PC-9 (cell line): ENCODE data around the gene TMC8. TPM values are rescaled to one million over a fixed set of nuclear protein-coding genes. Genes with fewer than 3 reads are reported as not detected.

Source experiments
- BruUV-seq: library from RNA; stranded (reverse); fragments of 400-500 nt; replicated peaks from 2 replicates; lab custom pipeline; 2021; lab: Mats Ljungman, UMichigan
- CTCF ChIA-PET: fragments of 300-600 bp; sonication (Branson Sonifier 250); formaldehyde crosslinking; loops from one replicate; lab custom pipeline; 2022; ENCODE audit warnings: antibody characterized with exemption; lab: Charles Lee
- POLR2A ChIA-PET: fragments of 300-600 bp; sonication (Branson Sonifier 250); formaldehyde crosslinking; loops from one replicate; lab custom pipeline; 2022; ENCODE audit warnings: antibody characterized with exemption; ENCODE audit not compliant: unreplicated experiment; lab: Charles Lee
- DNase-seq, 2 experiments: peaks; one replicate each; pipeline versions ENCODE4 v3.0.0 to v3.0.0-alpha.2; 2015 to 2022; ENCODE audit warnings: mixed read lengths in 1 of 2
- H2AFZ ChIP-seq: fragments of 200-600 bp; sonication (generic); 2 replicates; pipeline ENCODE4 v1.8.1; 2017; ENCODE audit warnings: antibody characterized with exemption
- H3F3A ChIP-seq: fragments of 200-600 bp; sonication (generic); 2 replicates; pipeline ENCODE4 v1.8.1; 2017; ENCODE audit warnings: antibody characterized with exemption, mild to moderate bottlenecking, low read depth; ENCODE audit not compliant: insufficient read depth
- H3K27ac ChIP-seq: fragments of 200-600 bp; sonication (generic); 2 replicates; pipeline ENCODE4 v1.6.1; 2016; ENCODE audit warnings: mixed run types
- H3K27me3 ChIP-seq: fragments of 200-600 bp; sonication (generic); 2 replicates; pipeline ENCODE4 v1.6.1; 2016; ENCODE audit warnings: low read depth, mixed run types; ENCODE audit not compliant: insufficient read depth
- H3K36me3 ChIP-seq: fragments of 200-600 bp; sonication (generic); 2 replicates; pipeline ENCODE4 v1.6.1; 2016; ENCODE audit warnings: low read depth, mixed run types
- H3K4me1 ChIP-seq: fragments of 200-600 bp; sonication (generic); replicated peaks from 2 replicates; pipeline ENCODE4 v1.6.1; 2016; ENCODE audit warnings: mixed run types; ENCODE audit not compliant: insufficient read depth
- H3K4me2 ChIP-seq: fragments of 200-600 bp; sonication (generic); 2 replicates; pipeline ENCODE4 v1.6.1; 2017; ENCODE audit warnings: mixed run types
- H3K4me3 ChIP-seq: fragments of 200-600 bp; sonication (generic); 2 replicates; pipeline ENCODE4 v1.6.1; 2016; ENCODE audit warnings: mixed run types
- H3K79me2 ChIP-seq: fragments of 200-600 bp; sonication (generic); 2 replicates; pipeline ENCODE4 v1.6.1; 2017; ENCODE audit warnings: low read depth, mixed run types
- H3K9me2 ChIP-seq: fragments of 200-600 bp; sonication (generic); 2 replicates; pipeline ENCODE4 v1.8.1; 2017; ENCODE audit warnings: mild to moderate bottlenecking; ENCODE audit not compliant: insufficient read depth
- H3K9me3 ChIP-seq: fragments of 200-600 bp; sonication (generic); 2 replicates; pipeline ENCODE4 v1.8.1; 2016; ENCODE audit warnings: low read depth; ENCODE audit not compliant: insufficient read depth
- H4K20me1 ChIP-seq: fragments of 200-600 bp; sonication (generic); 2 replicates; pipeline ENCODE4 v1.8.1; 2017; ENCODE audit not compliant: insufficient read depth
- EZH2 ChIP-seq: fragments of 200-600 bp; sonication (generic); IDR thresholded peaks from 2 replicates; pipeline ENCODE4 v1.8.0; 2017; ENCODE audit warnings: antibody characterized with exemption, low read depth
- intact Hi-C: fragments of 100-400 bp; cut with micrococcal nuclease; formaldehyde crosslinking; loops from one replicate; pipeline ENCODE4 v1.10.0; 2022; ENCODE audit not compliant: unreplicated experiment
- total RNA-seq: library from RNA; stranded (reverse); gene quantifications from 2 replicates; pipeline ENCODE4 v1.2.3, GENCODE V29; 2021
- TF ChIP-seq, protein P1 (sequence below): fragments of 200-600 bp; sonication (generic); conservative IDR thresholded peaks from 2 replicates; pipeline ENCODE4 v1.6.1; 2017; ENCODE audit warnings: mixed run types, antibody characterized with exemption, mild to moderate bottlenecking, moderate library complexity

TMC8 gene
- total RNA-seq, 1 experiment from 2014 or later, result 1.9 TPM

DNA sequence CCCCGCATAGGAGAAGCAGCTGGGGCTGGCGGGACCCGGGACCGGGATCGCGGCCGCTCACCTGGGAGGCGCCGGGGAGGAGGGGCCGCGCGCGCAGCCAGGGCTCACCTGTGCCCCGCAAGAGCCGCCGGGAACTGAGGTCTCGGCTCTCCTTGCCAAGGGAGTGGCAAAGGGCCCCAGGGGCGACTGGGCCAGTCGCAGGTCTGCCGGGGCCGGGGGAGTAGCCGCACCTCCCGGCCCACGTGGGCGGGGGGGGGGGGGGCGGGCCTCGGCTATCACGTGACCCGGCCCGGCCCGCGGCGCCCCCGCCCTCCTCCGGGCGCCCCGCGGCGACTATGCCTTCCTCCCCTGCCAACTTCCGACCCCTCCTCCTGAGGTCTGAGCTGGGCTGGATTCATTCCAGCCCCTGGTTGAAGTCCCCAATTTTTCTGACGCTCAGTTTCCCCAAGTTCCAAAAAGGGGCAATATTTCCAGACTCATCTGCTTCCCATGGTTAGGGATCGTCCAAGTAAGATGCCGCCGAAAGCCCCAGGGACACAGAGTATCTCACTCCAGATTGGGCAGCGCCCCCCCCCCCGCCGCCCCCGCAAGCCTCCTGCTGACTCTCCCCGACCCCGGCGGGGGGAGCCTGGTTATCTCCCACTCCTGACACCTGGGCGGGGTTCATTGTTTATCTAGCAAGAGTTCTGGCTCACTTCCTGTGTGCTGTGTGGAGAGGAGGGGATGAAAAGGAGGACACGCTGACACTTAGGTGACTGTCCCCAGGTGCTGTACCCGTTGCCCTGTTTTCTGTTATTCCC is 1.8 kb upstream of the TMC8 start, which contains the start of gene TMC6:
Gene TMC6 (minus strand): TSS at position 205 of the 800 bp plus-strand sequence. CDS start 1,923 bp downstream, outside the sequence.
- Histone ChIP-seq H3K4me1 (peaks cover 19% of the 10 kb centered on the region), H3K4me2 (peak within 1 kb of the TSS; percentile 96), H3K79me2 (peaks cover 13% of the 10 kb centered on the region), H4K20me1 (no peaks in the 10 kb centered on the region), H3K9me3 (no peaks in the 10 kb centered on the region), H3K9me2 (no peaks in the 10 kb centered on the region), H3K27ac (peak within 1 kb of the TSS; percentile 69), H3K4me3 (peak within 1 kb of the TSS; percentile 81), H3K27me3 (no peaks in the 10 kb centered on the region), H2AFZ (peak within 1 kb of the TSS; percentile 74; the same call in 1 of the 2 replicates), H3F3A (peaks cover 18% of the 10 kb centered on the region; the same call in 1 of the 2 replicates), H3K36me3 (no peaks in the 10 kb centered on the region)
- peak; percentile 83 to 92 for DNase-seq
- TF ChIP-seq, protein P1, sequence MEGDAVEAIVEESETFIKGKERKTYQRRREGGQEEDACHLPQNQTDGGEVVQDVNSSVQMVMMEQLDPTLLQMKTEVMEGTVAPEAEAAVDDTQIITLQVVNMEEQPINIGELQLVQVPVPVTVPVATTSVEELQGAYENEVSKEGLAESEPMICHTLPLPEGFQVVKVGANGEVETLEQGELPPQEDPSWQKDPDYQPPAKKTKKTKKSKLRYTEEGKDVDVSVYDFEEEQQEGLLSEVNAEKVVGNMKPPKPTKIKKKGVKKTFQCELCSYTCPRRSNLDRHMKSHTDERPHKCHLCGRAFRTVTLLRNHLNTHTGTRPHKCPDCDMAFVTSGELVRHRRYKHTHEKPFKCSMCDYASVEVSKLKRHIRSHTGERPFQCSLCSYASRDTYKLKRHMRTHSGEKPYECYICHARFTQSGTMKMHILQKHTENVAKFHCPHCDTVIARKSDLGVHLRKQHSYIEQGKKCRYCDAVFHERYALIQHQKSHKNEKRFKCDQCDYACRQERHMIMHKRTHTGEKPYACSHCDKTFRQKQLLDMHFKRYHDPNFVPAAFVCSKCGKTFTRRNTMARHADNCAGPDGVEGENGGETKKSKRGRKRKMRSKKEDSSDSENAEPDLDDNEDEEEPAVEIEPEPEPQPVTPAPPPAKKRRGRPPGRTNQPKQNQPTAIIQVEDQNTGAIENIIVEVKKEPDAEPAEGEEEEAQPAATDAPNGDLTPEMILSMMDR, result no peak
- no peak for TF ChIP-seq EZH2
- BruUV-seq, result no TSS peak
- POLR2A ChIA-PET, result interaction anchor here (0.7 to 1.2 kb wide), 7 partner anchors 14 to 897 kb away, joined by 3 to 21 read pairs (median 7); partner anchors contain the start of gene TK1
- intact Hi-C loops, result loop anchor here (1.0 to 2.0 kb wide), 2 partner anchors 46 to 58 kb away; partner anchors contain the start of genes AFMID and TK1
- CTCF ChIA-PET, result interaction anchor here (0.6 to 1.0 kb wide), 3 partner anchors 9 to 232 kb away, joined by 5 to 19 read pairs (median 6); no protein-coding TSS in a partner anchor

GRCh38 chr17:78129351-78130089 is 1.1 kb upstream of the TMC8 start:
- Histone ChIP-seq H3K9me2 (no peaks in the 10 kb centered on the region), H3K4me2 (peak overlapping the region; percentile 96; the same call in 1 of the 2 replicates), H3K4me1 (peaks cover 19% of the 10 kb centered on the region), H3F3A (peaks cover 19% of the 10 kb centered on the region; the same call in 1 of the 2 replicates), H3K36me3 (no peaks in the 10 kb centered on the region), H3K9me3 (no peaks in the 10 kb centered on the region), H3K4me3 (peak overlapping the region; percentile 49; the same call in 1 of the 2 replicates), H4K20me1 (no peaks in the 10 kb centered on the region), H3K27ac (no peak overlapping the region), H3K79me2 (peaks cover 13% of the 10 kb centered on the region), H3K27me3 (no peaks in the 10 kb centered on the region), H2AFZ (no peak overlapping the region)
- intact Hi-C loops, result loop anchor here (2.0 kb wide), 1 partner anchor 57 kb away; the partner anchor contains the start of genes AFMID and TK1
- no peak for TF ChIP-seq EZH2
- TF ChIP-seq, protein P1, result no peak
- ChIA-PET CTCF (interaction anchor here (0.6 kb wide), 1 partner anchor 38 kb away, joined by 3 read pairs; no protein-coding TSS in a partner anchor), POLR2A (interaction anchor here (0.7 to 0.8 kb wide), 2 partner anchors 13 to 16 kb away, joined by 3 to 21 read pairs; no protein-coding TSS in a partner anchor)
- no peak for DNase-seq
- BruUV-seq, result no TSS peak

- peaks cover 19% of the 10 kb centered on the region; the same call in 1 of the 2 replicates for H3F3A ChIP-seq
- H4K20me1 ChIP-seq, result no peaks in the 10 kb centered on the region
- intact Hi-C loops, result no loop called here
- peaks cover 13% of the 10 kb centered on the region for H3K79me2 ChIP-seq
- no peak for DNase-seq
- H3K4me1 ChIP-seq, result peaks cover 19% of the 10 kb centered on the region
- no peak overlapping the region for H3K27ac ChIP-seq
- ChIA-PET POLR2A (interaction anchor here (0.6 kb wide), 1 partner anchor 10 kb away, joined by 6 read pairs; no protein-coding TSS in a partner anchor), CTCF (interaction anchor here (0.6 kb wide), 2 partner anchors 36 to 39 kb away, joined by 3 to 4 read pairs; no protein-coding TSS in a partner anchor)
- no TSS peak for BruUV-seq
- TF ChIP-seq EZH2, result no peak
- TF ChIP-seq, protein P1, result no peak
- no peaks in the 10 kb centered on the region for H3K9me3 ChIP-seq
- H3K4me2 ChIP-seq, result no peak overlapping the region
- no peak overlapping the region for H2AFZ ChIP-seq
- no peaks in the 10 kb centered on the region for H3K9me2 ChIP-seq
- no peak overlapping the region for H3K4me3 ChIP-seq
- H3K27me3 ChIP-seq, result no peaks in the 10 kb centered on the region
- no peaks in the 10 kb centered on the region for H3K36me3 ChIP-seq
Observed at GRCh38 chr17:78130090-78130436, 508 bp upstream of the TMC8 start.
